SK-N-SH treated with all-trans-retinoic acid at 6 μM for 48 hours (cell line): ENCODE results near the gene CAVIN2.
A peak's percentile ranks its signal among the peaks of the same experiment; 100 is the strongest.

Experiments
- ATAC-seq: fragments of 200-7000 bp; cut with Tn5 transposase; 3 replicates; pipeline ENCODE4 v1.9.1; 2020; ENCODE audit warnings: mild to moderate bottlenecking, moderate library complexity
- ARNTL ChIP-seq: fragments of 450-650 bp; formaldehyde crosslinking; IDR thresholded peaks from 2 replicates; pipeline ENCODE4 v1.5.0; 2020; ENCODE audit warnings: low read depth, mild to moderate bottlenecking, moderate library complexity, borderline replicate concordance
- CSDC2 ChIP-seq: fragments of 250-450 bp; sonication (Bioruptor Pico); IDR thresholded peaks from 2 replicates; pipeline ENCODE4 v1.5.0; 2020; ENCODE audit warnings: mild to moderate bottlenecking, moderate library complexity
- GLIS3 ChIP-seq: fragments of 250-450 bp; sonication (Bioruptor Pico); IDR thresholded peaks from 2 replicates; pipeline ENCODE4 v1.5.0; 2020; ENCODE audit warnings: mild to moderate bottlenecking, moderate library complexity
- ISL1 ChIP-seq: fragments of 250-450 bp; sonication (Bioruptor Pico); IDR thresholded peaks from 2 replicates; pipeline ENCODE4 v2.1.2; 2022; ENCODE audit warnings: mild to moderate bottlenecking, moderate library complexity
- PPARA ChIP-seq: fragments of 250-450 bp; sonication (Bioruptor Pico); IDR thresholded peaks from 2 replicates; pipeline ENCODE4 v1.5.0; 2020; ENCODE audit warnings: mild to moderate bottlenecking, borderline replicate concordance
- RARB ChIP-seq: fragments of 250-450 bp; sonication (Bioruptor Pico); IDR thresholded peaks from 2 replicates; pipeline ENCODE4 v1.8.0; 2021; ENCODE audit warnings: mild to moderate bottlenecking, moderate library complexity
- SNAI2 ChIP-seq: fragments of 250-450 bp; sonication (Bioruptor Pico); IDR thresholded peaks from 2 replicates; pipeline ENCODE4 v1.5.0; 2020; ENCODE audit warnings: mild to moderate bottlenecking, moderate library complexity
- TCF4 ChIP-seq: fragments of 250-450 bp; sonication (Bioruptor Pico); IDR thresholded peaks from 2 replicates; pipeline ENCODE4 v1.8.0; 2021; ENCODE audit warnings: mild to moderate bottlenecking, moderate library complexity, borderline replicate concordance
- TOX ChIP-seq: fragments of 250-450 bp; sonication (Bioruptor Pico); IDR thresholded peaks from 2 replicates; pipeline ENCODE4 v1.8.0; 2021; ENCODE audit warnings: mild to moderate bottlenecking, moderate library complexity, borderline replicate concordance
- ZFP3 ChIP-seq: fragments of 250-450 bp; sonication (Bioruptor Pico); IDR thresholded peaks from 2 replicates; pipeline ENCODE4 v1.5.0; 2020; ENCODE audit warnings: mild to moderate bottlenecking, moderate library complexity
- ZFP30 ChIP-seq: fragments of 450-650 bp; formaldehyde crosslinking; IDR thresholded peaks from 2 replicates; pipeline ENCODE4 v1.5.0; 2022; ENCODE audit warnings: mild to moderate bottlenecking, moderate library complexity
- ZNF565 ChIP-seq: fragments of 450-650 bp; formaldehyde crosslinking; conservative IDR thresholded peaks from 2 replicates; pipeline ENCODE4 v1.5.0; 2020; ENCODE audit warnings: low read depth, mild to moderate bottlenecking, moderate library complexity
- ZNF70 ChIP-seq: fragments of 450-650 bp; formaldehyde crosslinking; IDR thresholded peaks from 2 replicates; pipeline ENCODE4 v1.5.0; 2020; ENCODE audit warnings: mild to moderate bottlenecking, moderate library complexity
- TF ChIP-seq, protein P1 (sequence below): fragments of 250-450 bp; sonication (Bioruptor Pico); IDR thresholded peaks from 2 replicates; pipeline ENCODE4 v1.5.1; 2020; ENCODE audit warnings: low read depth, mild to moderate bottlenecking, moderate library complexity
- TF ChIP-seq, protein P2 (sequence below): fragments of 250-450 bp; sonication (Bioruptor Pico); IDR thresholded peaks from 2 replicates; pipeline ENCODE4 v1.5.1; 2021; ENCODE audit warnings: mild to moderate bottlenecking, moderate library complexity
- TF ChIP-seq, protein P3 (sequence below): fragments of 250-450 bp; sonication (Bioruptor Pico); IDR thresholded peaks from 2 replicates; pipeline ENCODE4 v1.5.0; 2020; ENCODE audit warnings: mild to moderate bottlenecking, moderate library complexity
- TF ChIP-seq, protein P4 (sequence below): fragments of 250-450 bp; sonication (Bioruptor Pico); IDR thresholded peaks from 2 replicates; pipeline ENCODE4 v1.8.0; 2021; ENCODE audit warnings: low read depth, mild to moderate bottlenecking, moderate library complexity, borderline replicate concordance
- TF ChIP-seq, protein P5 (sequence below): fragments of 250-450 bp; sonication (Bioruptor Pico); IDR thresholded peaks from 2 replicates; pipeline ENCODE4 v1.8.0; 2020; ENCODE audit warnings: mild to moderate bottlenecking, moderate library complexity, borderline replicate concordance

The CAVIN2 gene

DNA sequence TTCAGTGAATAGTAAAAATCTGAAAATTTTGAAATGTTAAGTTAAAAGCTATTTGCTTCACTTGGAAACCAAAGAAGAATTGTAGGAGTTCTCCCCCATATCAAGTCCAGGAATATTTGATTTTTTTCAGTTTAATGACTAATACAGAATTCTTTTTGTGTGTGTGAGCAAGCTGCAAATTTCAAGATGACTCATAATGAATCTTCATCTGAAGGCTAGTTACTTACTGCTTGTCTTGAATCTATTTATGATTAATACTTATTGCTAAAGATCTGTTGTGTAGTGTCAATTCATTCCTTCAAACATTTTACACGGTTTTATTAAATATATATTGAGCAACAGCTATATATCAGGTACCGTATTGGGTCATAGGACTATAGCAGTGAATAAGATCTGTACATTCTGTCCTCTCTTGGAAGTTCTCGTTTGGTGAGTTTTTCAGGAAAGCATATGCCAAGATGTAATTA, 47.8 kb upstream of the CAVIN2 start:
- peak; percentile 82 for ATAC-seq
- TF ChIP-seq ZNF70 (CRISPR knock-in tag): no peak
- no peak for TF ChIP-seq RARB (CRISPR knock-in tag)
- TF ChIP-seq, protein P1, sequence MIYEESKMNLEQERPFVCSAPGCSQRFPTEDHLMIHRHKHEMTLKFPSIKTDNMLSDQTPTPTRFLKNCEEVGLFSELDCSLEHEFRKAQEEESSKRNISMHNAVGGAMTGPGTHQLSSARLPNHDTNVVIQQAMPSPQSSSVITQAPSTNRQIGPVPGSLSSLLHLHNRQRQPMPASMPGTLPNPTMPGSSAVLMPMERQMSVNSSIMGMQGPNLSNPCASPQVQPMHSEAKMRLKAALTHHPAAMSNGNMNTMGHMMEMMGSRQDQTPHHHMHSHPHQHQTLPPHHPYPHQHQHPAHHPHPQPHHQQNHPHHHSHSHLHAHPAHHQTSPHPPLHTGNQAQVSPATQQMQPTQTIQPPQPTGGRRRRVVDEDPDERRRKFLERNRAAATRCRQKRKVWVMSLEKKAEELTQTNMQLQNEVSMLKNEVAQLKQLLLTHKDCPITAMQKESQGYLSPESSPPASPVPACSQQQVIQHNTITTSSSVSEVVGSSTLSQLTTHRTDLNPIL (CRISPR knock-in tag): 0 out of 2 replicates have a peak, but pooled peaks have one; percentile 4
- TF ChIP-seq ZFP3 (CRISPR knock-in tag): peak; percentile 98
- peak; percentile 65 for TF ChIP-seq ISL1 (CRISPR knock-in tag)

DNA sequence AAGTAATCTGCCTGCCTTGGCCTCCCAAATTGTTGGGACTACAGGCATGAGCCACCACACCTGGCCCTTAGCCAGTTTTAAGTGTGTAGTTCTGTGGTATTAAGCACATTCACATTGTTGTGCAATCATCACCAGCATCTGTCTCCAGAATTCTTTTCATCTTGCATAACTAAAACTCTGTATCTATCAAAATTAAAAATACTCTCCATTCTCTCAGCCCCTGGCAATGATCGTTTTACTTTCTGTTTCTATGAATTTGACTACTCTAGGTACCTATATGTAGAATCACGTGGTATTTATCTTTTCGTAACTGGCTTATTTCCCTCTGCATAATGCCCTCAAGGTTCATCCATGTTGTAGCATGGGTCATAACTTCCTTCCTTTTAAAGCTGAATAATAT, 45.5 kb upstream of the CAVIN2 start:
- no peak for ATAC-seq
- TF ChIP-seq CSDC2 (CRISPR knock-in tag): no peak
- no peak for TF ChIP-seq TCF4
- no peak for TF ChIP-seq PPARA (CRISPR knock-in tag)
- TF ChIP-seq TOX (CRISPR knock-in tag): no peak
- TF ChIP-seq, protein P2, sequence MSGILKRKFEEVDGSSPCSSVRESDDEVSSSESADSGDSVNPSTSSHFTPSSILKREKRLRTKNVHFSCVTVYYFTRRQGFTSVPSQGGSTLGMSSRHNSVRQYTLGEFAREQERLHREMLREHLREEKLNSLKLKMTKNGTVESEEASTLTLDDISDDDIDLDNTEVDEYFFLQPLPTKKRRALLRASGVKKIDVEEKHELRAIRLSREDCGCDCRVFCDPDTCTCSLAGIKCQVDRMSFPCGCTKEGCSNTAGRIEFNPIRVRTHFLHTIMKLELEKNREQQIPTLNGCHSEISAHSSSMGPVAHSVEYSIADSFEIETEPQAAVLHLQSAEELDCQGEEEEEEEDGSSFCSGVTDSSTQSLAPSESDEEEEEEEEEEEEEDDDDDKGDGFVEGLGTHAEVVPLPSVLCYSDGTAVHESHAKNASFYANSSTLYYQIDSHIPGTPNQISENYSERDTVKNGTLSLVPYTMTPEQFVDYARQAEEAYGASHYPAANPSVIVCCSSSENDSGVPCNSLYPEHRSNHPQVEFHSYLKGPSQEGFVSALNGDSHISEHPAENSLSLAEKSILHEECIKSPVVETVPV (CRISPR knock-in tag): no peak
- TF ChIP-seq, protein P3, sequence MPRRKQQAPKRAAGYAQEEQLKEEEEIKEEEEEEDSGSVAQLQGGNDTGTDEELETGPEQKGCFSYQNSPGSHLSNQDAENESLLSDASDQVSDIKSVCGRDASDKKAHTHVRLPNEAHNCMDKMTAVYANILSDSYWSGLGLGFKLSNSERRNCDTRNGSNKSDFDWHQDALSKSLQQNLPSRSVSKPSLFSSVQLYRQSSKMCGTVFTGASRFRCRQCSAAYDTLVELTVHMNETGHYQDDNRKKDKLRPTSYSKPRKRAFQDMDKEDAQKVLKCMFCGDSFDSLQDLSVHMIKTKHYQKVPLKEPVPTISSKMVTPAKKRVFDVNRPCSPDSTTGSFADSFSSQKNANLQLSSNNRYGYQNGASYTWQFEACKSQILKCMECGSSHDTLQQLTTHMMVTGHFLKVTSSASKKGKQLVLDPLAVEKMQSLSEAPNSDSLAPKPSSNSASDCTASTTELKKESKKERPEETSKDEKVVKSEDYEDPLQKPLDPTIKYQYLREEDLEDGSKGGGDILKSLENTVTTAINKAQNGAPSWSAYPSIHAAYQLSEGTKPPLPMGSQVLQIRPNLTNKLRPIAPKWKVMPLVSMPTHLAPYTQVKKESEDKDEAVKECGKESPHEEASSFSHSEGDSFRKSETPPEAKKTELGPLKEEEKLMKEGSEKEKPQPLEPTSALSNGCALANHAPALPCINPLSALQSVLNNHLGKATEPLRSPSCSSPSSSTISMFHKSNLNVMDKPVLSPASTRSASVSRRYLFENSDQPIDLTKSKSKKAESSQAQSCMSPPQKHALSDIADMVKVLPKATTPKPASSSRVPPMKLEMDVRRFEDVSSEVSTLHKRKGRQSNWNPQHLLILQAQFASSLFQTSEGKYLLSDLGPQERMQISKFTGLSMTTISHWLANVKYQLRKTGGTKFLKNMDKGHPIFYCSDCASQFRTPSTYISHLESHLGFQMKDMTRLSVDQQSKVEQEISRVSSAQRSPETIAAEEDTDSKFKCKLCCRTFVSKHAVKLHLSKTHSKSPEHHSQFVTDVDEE (CRISPR knock-in tag): no peak

DNA sequence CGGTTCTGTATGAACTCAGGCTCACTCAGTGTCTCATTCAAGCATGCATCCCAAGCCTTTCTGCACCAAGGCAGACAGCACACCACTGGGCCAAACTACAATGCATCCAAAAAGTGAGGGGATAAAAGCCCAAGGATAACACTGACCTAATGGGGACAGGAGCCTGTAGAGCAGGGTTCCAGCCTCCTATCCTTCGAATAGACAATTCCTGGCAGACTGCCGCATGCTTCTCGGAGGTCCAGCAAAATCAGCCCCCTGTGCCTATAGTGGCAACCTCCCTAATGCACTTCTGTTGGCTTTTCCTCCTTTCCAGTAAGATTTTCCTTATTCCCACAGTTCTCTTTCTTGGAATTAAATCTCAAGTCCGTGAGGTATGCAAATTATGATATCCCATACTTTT, 44.8 kb upstream of the CAVIN2 start:
- TF ChIP-seq ARNTL (CRISPR knock-in tag) (no peak), SNAI2 (no peak), ISL1 (CRISPR knock-in tag) (no peak), ZNF70 (CRISPR knock-in tag) (no peak), ZFP3 (CRISPR knock-in tag) (no peak), ZFP30 (no peak), TOX (CRISPR knock-in tag) (no peak), ZNF565 (CRISPR knock-in tag) (no peak), GLIS3 (CRISPR knock-in tag) (no peak), PPARA (CRISPR knock-in tag) (no peak)
- TF ChIP-seq, protein P4, sequence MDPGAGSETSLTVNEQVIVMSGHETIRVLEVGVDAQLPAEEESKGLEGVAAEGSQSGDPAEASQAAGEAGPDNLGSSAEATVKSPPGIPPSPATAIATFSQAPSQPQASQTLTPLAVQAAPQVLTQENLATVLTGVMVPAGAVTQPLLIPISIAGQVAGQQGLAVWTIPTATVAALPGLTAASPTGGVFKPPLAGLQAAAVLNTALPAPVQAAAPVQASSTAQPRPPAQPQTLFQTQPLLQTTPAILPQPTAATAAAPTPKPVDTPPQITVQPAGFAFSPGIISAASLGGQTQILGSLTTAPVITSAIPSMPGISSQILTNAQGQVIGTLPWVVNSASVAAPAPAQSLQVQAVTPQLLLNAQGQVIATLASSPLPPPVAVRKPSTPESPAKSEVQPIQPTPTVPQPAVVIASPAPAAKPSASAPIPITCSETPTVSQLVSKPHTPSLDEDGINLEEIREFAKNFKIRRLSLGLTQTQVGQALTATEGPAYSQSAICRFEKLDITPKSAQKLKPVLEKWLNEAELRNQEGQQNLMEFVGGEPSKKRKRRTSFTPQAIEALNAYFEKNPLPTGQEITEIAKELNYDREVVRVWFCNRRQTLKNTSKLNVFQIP (CRISPR knock-in tag): no peak
- TF ChIP-seq, protein P1 (CRISPR knock-in tag): no peak
- TF ChIP-seq, protein P5, sequence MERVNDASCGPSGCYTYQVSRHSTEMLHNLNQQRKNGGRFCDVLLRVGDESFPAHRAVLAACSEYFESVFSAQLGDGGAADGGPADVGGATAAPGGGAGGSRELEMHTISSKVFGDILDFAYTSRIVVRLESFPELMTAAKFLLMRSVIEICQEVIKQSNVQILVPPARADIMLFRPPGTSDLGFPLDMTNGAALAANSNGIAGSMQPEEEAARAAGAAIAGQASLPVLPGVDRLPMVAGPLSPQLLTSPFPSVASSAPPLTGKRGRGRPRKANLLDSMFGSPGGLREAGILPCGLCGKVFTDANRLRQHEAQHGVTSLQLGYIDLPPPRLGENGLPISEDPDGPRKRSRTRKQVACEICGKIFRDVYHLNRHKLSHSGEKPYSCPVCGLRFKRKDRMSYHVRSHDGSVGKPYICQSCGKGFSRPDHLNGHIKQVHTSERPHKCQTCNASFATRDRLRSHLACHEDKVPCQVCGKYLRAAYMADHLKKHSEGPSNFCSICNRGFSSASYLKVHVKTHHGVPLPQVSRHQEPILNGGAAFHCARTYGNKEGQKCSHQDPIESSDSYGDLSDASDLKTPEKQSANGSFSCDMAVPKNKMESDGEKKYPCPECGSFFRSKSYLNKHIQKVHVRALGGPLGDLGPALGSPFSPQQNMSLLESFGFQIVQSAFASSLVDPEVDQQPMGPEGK (CRISPR knock-in tag): no peak
- TF ChIP-seq, protein P3 (CRISPR knock-in tag): no peak
- no peak for ATAC-seq
